Activated CD4-positive, alpha-beta T cell treated with anti-CD3 and anti-CD28 coated beads, Interleukin-2, amount 50 U/mL, for 24 hours (primary cell): ENCODE data around the gene HEBP1.

Experiments used
- DNase-seq, 2 donors: peaks; one replicate each; pipeline ENCODE4 v3.0.0-alpha.2; 2020; ENCODE audit warnings: low read depth in 1 of 2, low spot score in 1 of 2

HEBP1 gene

GRCh38 chr12:13024531-13024916 is 24.5 kb upstream of the HEBP1 start:
- DNase-seq, result no peak

DNA sequence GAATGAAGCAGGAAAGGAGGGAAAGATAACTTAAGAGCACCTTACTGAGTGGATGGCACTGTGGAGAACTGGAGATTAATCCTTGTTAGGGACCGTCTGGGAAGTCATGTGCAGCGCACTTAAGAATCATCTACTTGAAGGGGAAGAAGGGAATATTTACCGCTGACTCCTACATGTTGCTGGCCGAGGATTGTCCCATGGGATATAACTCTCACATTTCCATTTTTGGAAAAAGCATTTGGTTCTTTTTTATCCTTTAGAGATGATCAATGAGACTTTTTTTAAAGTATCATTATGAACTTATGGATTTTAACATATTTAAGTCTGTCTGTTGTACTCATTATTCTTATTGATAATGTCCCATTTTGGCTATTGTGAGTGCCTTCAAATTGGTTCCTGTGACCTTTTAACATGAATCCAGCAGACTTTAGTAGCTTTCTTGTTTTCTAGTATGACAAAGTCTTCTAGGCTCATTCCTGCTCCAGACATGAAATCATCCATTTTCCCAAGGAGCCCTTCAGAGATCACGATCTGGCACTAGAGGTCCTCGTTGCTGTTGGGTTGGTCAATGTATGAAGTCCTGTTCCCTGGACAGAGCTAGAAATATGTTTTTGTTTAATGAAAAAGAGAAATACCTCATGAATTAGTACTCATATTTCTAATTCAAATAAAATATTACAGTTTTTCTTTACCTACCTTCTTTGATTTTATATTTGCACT is 23.9 kb upstream of the HEBP1 start:
- no peak for DNase-seq

GRCh38 chr12:13022851-13023271 is 22.8 kb upstream of the HEBP1 start:
- DNase-seq, result no peak

GRCh38 chr12:13011098-13011497 is 11.0 kb upstream of the HEBP1 start:
- no peak for DNase-seq

- no peak for DNase-seq
Observed at GRCh38 chr12:13008741-13009380, 8.8 kb upstream of the HEBP1 start.

DNA sequence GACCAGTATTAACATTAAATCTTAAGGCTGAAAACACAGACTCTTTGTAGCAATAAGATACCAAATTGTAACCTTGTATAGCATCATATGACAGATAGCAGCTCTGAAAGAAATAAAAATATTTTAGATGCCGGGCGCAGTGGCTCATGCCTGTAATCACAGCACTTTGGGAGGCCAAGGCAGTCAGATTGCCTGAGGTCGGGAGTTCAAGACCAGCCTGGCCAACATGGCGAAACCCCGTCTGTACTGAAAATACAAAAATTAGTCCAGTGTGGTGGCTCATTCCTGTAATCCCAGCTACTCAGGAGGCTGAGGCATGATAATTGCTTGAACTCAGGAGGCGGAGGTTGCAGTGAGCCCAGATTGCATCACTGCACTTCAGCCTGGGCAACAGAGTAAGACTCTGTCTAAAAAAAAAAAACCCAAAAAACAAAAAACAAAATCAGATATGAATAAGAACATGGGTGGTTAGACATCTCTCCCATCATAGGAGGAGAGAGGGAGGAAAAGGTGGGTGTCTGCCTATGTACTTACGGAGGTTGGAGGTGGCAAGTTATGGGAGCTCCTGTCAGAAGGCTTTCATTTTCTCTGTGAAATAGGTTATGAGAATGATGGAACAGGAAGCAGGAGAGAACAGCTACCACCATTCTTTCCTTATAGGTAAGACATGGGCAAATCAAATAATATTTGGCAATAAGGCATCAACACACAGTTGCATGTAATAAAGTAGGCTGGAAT is 7.6 kb upstream of the HEBP1 start:
- DNase-seq, result no peak

DNA sequence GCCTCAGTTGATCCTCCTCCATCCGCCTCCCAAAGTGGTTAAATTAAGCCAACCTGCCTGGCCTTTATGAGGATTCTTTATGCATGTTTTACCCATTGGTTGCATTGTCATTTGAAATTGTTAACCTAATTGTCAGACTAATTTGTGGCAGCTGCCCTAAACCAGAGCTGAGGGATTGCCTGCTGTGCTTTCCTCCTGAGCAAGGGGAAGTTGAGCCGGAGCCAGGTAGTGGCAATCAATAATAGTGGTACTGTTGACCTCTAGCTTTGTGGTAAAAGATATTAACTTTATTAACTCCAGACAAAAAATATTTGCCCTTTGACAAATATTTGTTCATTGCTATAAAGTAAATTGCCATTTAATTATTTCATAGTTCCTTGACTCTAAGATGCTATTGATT is 5.6 kb upstream of the HEBP1 start:
- no peak for DNase-seq

GRCh38 chr12:13004986-13005385 is 4.9 kb upstream of the HEBP1 start:
- no peak for DNase-seq

GRCh38 chr12:13004361-13004760 is 4.3 kb upstream of the HEBP1 start:
- no peak for DNase-seq

GRCh38 chr12:13002301-13003097 is 2.4 kb upstream of the HEBP1 start:
- DNase-seq, result no peak

- no peak for DNase-seq
Observed at GRCh38 chr12:13001775-13002040, 1.6 kb upstream of the HEBP1 start.

DNA sequence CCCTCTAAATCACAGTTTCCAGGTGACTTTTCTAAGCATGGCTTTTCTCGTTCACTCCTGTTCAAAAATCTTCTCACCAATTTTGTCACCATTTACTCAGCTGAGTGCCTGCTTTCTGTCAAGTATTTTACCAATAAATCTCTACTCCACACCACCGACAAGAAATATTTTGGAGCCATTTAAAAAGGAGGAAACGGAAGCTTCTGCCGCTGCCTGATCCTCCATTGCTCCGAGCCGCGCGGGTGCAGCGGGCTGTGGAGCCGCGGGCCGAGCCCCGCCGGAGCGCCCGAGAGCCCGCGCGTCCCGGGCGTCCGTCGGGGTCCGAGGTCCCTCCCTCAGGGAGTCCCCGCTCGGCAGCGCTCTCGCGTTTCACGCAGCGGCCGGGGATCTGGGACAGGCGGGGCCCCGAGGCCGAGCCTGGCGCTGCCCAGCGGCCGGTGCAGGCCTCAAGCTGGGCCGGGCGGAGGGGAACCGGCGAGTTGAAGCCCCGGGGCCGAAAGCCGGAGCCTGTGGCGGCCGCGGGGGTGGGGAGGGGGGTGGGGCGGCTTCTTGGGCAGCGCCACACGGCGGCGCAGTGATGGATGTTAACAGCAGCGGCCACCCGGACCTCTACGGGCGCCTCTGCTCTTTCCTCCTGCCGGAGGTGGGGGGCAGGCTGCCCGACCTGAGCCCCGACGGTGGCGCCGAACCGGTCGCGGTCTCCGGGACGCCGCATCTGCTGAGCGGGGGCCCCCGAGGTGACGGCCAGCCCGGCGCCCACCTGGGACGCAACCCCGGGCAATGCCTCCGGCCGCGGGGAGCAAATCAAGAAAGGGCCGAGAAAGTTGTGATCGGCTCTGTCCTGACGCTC is 1.1 kb upstream of the HEBP1 start:
- no peak for DNase-seq

GRCh38 chr12:13000616-13000924 is 505 bp upstream of the HEBP1 start:
- no peak for DNase-seq

DNA sequence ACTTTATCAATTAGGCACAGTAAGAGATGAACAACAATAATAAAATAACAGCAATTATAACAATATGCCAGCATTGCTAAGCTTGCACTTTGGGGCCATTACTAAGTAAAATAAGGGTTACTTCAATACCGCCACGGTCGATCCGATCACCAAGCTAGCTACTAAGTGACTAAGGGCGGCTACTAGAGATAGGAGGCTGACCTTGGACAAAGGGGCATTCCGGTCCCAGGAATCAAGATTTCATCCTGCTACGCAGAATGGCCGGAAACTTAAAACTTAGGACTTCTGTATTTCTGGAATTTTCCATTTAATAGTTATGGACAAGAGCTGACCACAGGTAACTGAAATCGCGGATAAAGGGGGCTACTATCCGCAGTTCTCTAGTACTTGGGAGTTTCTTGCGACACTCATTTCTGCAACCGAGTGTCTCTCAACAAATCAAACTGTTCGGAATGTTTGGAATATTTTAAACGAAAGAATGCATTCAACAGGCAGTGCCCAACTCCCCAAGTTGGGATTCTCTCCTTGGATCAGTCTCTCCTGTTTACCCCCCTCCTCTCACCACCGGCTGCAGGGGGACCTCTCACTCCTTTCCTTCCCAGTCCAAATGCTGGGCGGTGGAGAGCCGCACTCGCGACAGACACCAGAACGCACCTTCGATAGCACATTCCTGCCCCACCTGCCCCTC is 650 bp downstream of the HEBP1 start:
- DNase-seq, result no peak

DNA sequence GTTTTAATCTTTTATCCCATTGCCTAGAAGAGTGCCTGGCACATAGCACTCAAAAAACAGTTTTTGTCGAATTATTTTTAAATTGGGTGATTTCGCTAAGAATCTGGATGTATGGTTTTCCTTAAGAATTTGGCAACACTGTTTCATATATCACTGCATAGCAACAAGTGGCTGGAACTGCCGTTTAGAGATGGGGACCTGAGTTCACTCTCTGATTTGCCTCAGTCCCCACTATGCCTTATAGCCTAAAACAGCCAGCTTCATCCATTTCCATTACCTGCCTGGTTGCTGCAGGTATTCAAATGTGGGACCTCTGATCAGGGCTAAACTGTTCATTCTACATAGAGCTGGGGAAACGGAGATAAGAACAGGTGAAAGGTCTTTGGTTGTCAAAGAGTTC is 1.8 kb downstream of the HEBP1 start:
- DNase-seq, result no peak

DNA sequence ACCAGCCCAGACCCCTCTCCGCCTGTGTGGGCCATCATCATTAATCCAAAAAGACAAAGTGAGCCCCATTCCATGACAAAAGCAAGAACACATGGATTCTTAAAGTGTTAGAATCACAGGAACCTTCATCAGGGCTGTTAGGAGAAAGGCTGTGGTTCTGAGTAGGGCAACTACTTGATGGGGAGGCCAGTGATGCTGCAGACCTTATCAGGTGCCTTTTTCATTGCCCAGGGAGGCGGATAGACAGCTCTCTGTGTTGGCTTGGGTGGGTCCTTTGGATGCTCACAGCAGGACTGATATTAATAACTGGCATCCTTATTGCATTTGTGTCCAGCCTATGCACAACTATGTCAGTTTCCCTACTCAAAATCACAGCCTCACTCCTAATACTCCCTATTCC is 2.3 kb downstream of the HEBP1 start:
- no peak for DNase-seq

DNA sequence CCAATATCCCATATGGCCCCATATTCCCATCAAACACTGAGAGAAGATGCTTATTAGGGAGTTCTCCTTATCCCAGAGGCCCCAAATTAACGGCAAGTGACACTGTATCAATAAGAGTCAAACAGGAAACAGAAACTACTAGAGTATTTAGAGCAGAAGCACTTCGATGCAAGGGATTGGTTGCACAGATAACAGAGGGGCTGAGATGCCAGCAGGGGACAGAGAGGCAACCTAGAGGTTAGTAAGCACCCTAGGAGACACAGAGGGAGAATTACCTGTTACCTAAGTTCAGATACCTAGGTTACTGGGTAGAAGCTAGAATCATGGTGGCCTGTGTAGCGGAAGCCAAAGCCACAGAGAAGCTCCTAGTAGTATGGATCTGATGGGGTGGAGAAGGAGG is 2.9 kb downstream of the HEBP1 start:
- DNase-seq, result no peak

GRCh38 chr12:12996209-12996608 is 3.9 kb downstream of the HEBP1 start:
- DNase-seq, result no peak

- no peak for DNase-seq
Observed at GRCh38 chr12:12995088-12995487, 5.0 kb downstream of the HEBP1 start.

- DNase-seq, result no peak
Observed at GRCh38 chr12:12993367-12993766, 6.7 kb downstream of the HEBP1 start.
